GM12872 (cell line): ENCODE data around the gene GALNT9.

ENCODE experiments used
- CTCF ChIP-seq: IDR thresholded peaks from 3 replicates; pipeline ENCODE4 v1.5.1; 2011; ENCODE audit warnings: low read depth, mild to moderate bottlenecking, low read length, moderate library complexity; ENCODE audit not compliant: insufficient read depth

GALNT9 gene

GRCh38 chr12:132187646-132188450 lies 141.5 kb downstream of the GALNT9 start:
- TF ChIP-seq CTCF = no peak

DNA sequence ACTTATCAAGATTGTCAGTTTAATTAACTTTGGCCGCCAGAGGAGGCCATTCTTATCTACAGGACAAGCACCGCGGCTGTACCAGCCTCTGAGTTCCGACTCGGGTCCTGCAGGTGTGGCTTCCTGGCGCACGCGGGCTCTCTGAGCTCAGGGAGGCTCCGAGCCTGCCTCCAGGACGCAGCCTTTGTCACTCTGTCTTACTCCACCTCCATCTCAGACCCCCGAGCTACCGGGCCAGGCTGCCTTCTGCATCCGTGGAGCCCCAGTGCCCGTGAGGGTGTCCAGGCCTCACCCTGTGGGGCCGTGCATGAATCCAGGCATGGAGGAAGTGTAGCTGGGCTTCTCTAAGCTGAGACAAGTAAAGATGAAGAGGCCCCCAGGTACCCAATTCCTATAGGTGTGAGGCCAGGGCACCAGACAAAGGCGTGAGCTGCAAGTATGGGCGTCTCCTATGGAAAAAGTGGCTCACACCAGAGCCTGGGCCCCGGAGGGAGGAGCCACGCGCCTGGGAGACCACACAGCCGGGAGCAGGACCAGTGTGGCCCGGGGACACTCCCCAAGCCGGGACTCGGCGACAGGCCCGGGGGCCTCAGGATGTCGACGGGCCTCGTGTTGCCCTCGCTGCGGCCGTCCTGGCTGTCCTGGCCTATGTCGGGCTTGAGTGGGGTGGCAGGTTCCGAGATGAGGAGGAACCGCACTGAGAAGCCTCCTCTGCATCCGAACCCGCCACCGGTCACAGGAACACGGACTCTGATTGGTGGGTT lies 142.3 kb downstream of the GALNT9 start:
- no peak for TF ChIP-seq CTCF

DNA sequence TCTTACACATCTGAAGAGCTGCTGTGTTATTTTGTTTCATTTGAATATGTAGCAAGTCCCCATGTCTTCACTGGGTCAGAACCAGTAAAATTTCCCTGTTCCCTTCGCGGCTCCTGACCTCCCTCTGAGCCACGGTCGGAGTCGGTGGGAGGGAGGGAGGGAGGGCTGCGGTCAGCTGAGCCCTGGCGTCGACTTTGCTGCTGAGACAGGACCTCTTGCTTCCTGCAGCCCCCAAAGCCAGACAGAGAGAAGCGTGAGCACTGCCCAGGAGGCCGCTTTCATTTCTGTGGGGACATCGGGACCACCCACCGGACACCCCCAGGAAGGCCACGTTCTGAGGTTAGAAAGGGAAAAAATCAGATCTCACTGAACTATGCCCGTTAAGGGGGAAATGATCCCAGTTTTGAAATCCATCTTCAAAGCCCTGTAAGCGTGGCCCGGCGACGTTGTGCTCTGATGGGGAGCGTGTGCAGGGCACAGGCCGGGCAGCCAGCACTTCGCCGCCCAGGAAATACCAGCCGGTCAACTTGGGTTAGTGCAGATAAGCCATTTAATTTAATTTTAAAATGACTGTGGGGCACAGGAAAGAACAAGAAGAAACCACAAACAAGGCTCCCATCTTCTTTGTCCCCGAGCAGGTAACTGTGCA lies 143.1 kb downstream of the GALNT9 start:
- no peak for TF ChIP-seq CTCF

GRCh38 chr12:132185705-132186104 lies 143.7 kb downstream of the GALNT9 start:
- TF ChIP-seq CTCF = no peak

- no peak for TF ChIP-seq CTCF
Observed at GRCh38 chr12:132182711-132183365, 146.6 kb downstream of the GALNT9 start.

DNA sequence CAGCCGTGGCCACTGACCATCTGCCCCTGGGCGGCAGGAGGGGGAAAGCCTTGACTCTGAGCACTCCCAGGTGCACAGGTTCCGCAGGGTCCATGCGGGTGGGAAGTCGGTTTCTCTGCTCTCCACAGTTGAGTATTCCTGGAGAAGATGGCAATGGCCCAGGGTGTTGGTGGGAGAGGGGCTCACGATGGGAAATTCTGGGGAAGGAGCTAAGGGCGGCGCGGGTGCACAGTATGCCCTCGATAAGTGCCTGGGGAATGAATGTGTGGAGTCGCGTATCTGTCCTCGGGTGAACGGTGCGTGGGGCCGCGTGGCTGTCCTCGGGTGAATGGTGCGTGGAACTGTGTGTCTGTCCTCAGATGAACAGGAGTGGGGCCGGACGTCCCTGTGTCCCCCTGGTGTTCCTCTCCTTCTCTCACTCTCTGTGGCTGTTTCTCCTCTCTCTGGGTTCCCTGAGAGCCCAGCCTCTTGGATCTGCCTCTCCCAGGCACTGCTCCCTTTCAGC lies 147.1 kb downstream of the GALNT9 start:
- TF ChIP-seq CTCF = no peak
